K562 (cell line): ENCODE results near the gene IMPDH2. TPM values are rescaled to one million over a fixed set of nuclear protein-coding genes. Genes with fewer than 3 reads are reported as not detected.

ENCODE experiments used
- ATF1 ChIP-seq, 2 experiments: fragments of 450-650 bp in 1 of 2; IDR thresholded peaks; 2 replicates each; pipeline ENCODE4 v1.6.1; 2016; ENCODE audit warnings: missing compliant biosample characterization in 1 of 2, missing genetic modification characterization in 1 of 2
- CCNT2 ChIP-seq: IDR thresholded peaks from 2 replicates; pipeline ENCODE4 v1.6.1; 2011; ENCODE audit warnings: borderline replicate concordance, low read depth, mild to moderate bottlenecking, moderate library complexity, mixed read lengths, low read length; ENCODE audit not compliant: insufficient read length; ENCODE audit errors: extremely low read depth
- CHD2 ChIP-seq: IDR thresholded peaks from 2 replicates; pipeline ENCODE4 v1.6.1; 2011; ENCODE audit warnings: low read depth, low read length
- CREM ChIP-seq: IDR thresholded peaks from 2 replicates; pipeline ENCODE4 v1.6.1; 2014; ENCODE audit warnings: antibody characterized with exemption, low read depth
- FOSL1 ChIP-seq: fragments of 200-800 bp; sonication (Bioruptor generic); conservative IDR thresholded peaks from 2 replicates; pipeline ENCODE4 v1.6.1; 2016; ENCODE audit warnings: missing genetic modification characterization, missing compliant biosample characterization
- GATAD2A ChIP-seq: fragments of 450-650 bp; IDR thresholded peaks from 2 replicates; pipeline ENCODE4 v1.6.1; 2017
- HDAC6 ChIP-seq: IDR thresholded peaks from 2 replicates; pipeline ENCODE4 v1.6.1; 2012; ENCODE audit warnings: low read depth, mild to moderate bottlenecking, control low read depth, inconsistent platforms, low read length, moderate library complexity
- JUN ChIP-seq, 2 experiments: sonication (generic) in 1 of 2; formaldehyde crosslinking in 1 of 2; IDR thresholded peaks; 2 replicates each; pipeline versions ENCODE4 v1.6.1 to v1.8.0; 2012 to 2022; ENCODE audit warnings: borderline replicate concordance in 2 of 2, mild to moderate bottlenecking in 2 of 2, improper control_type of control experiment in 1 of 2, low read depth in 1 of 2, low read length in 1 of 2, missing genetic modification reagents in 1 of 2
- KAT7 ChIP-seq: sonication (generic); formaldehyde crosslinking; IDR thresholded peaks from 2 replicates; pipeline ENCODE4 v1.8.0; 2022; ENCODE audit warnings: missing genetic modification reagents, mild to moderate bottlenecking, borderline replicate concordance
- MAZ ChIP-seq, 2 experiments: fragments of 450-650 bp in 1 of 2; sonication (generic) in 1 of 2; formaldehyde crosslinking; IDR thresholded peaks in 1 of 2; conservative IDR thresholded peaks in 1 of 2; 2 replicates each; pipeline versions ENCODE4 v1.4.0 to v1.5.0; 2020; ENCODE audit warnings: mild to moderate bottlenecking in 1 of 2, missing genetic modification reagents in 1 of 2
- MEIS2 ChIP-seq: fragments of 450-650 bp; IDR thresholded peaks from 2 replicates; pipeline ENCODE4 v1.6.1; 2014; ENCODE audit warnings: mild to moderate bottlenecking; ENCODE audit not compliant: partially characterized antibody
- NEUROD1 ChIP-seq: fragments of 150-350 bp; IDR thresholded peaks from 2 replicates; pipeline ENCODE4 v1.6.1; 2014; ENCODE audit warnings: borderline replicate concordance, low read length, low read depth; ENCODE audit not compliant: partially characterized antibody
- NUFIP1 ChIP-seq: fragments of 450-650 bp; IDR thresholded peaks from 2 replicates; pipeline ENCODE4 v1.6.1; 2018; ENCODE audit not compliant: partially characterized antibody
- SMARCE1 ChIP-seq: fragments of 450-650 bp; IDR thresholded peaks from 2 replicates; pipeline ENCODE4 v1.7.1; 2016; ENCODE audit warnings: mild to moderate bottlenecking
- XRCC5 ChIP-seq: fragments of 200-400 bp; formaldehyde crosslinking; IDR thresholded peaks from 2 replicates; pipeline ENCODE4 v1.6.1; 2017; ENCODE audit warnings: low read depth, mild to moderate bottlenecking, low read length
- ZNF165 ChIP-seq: fragments of 250-450 bp; sonication (Bioruptor Pico); IDR thresholded peaks from 2 replicates; pipeline ENCODE4 v1.4.0; 2020; ENCODE audit warnings: borderline replicate concordance
- ZNF551 ChIP-seq: fragments of 250-450 bp; sonication (Bioruptor Pico); IDR thresholded peaks from 2 replicates; pipeline ENCODE4 v1.5.0; 2021; ENCODE audit warnings: mild to moderate bottlenecking, moderate library complexity
- ZSCAN29 ChIP-seq: fragments of 450-650 bp; IDR thresholded peaks from 2 replicates; pipeline ENCODE4 v1.6.1; 2017
- polyA plus RNA-seq, 8 experiments: library from polyadenylated mRNA; depleted of rRNA in 4 of 8; stranded (reverse) in 5 of 8; unstranded in 3 of 8; fragments of >200 nt; fragmentation: Nextera tagmentation in 2 of 8; fragmentation: Illumina TruSeq in 1 of 8; extraction: Ambion mirVana in 2 of 8; extraction: Trizol in 1 of 8; gene quantifications; 2 replicates each; pipeline versions ENCODE4 v1.2.1 to v1.2.3, GENCODE V29; 2011 to 2014; ENCODE audit warnings: inconsistent platforms in 1 of 8, missing spikeins in 1 of 8
- total RNA-seq, 7 experiments: library from RNA; depleted of rRNA in 6 of 7; stranded (reverse); fragments of >200 nt in 6 of 7; fragmentation: Illumina TruSeq in 2 of 7; extraction: Trizol in 2 of 7; gene quantifications; 2 replicates each; pipeline versions ENCODE4 v1.2.1 to v1.2.3, GENCODE V29; 2011 to 2021; ENCODE audit warnings: low replicate concordance in 1 of 7
- TF ChIP-seq, protein P1 (sequence below), 2 experiments: fragments of 450-650 bp; conservative IDR thresholded peaks; 2 replicates each; pipeline ENCODE4 v1.6.1; 2017; ENCODE audit warnings: mild to moderate bottlenecking in 2 of 2, moderate library complexity in 2 of 2
- TF ChIP-seq, protein P2 (sequence below): fragments of 150-350 bp; conservative IDR thresholded peaks from 2 replicates; pipeline ENCODE4 v1.6.1; 2014; ENCODE audit warnings: low read length
- TF ChIP-seq, protein P3 (sequence below): sonication (generic); formaldehyde crosslinking; IDR thresholded peaks from 2 replicates; pipeline ENCODE4 v1.8.1; 2023; ENCODE audit warnings: mild to moderate bottlenecking, missing genetic modification reagents

IMPDH2 gene
- total and polyA plus RNA-seq, 9 of the 15 experiments (the other 6 are each of a cell fraction or from before 2014, with no cell fraction given): 318 to 507 (median 366) TPM

DNA sequence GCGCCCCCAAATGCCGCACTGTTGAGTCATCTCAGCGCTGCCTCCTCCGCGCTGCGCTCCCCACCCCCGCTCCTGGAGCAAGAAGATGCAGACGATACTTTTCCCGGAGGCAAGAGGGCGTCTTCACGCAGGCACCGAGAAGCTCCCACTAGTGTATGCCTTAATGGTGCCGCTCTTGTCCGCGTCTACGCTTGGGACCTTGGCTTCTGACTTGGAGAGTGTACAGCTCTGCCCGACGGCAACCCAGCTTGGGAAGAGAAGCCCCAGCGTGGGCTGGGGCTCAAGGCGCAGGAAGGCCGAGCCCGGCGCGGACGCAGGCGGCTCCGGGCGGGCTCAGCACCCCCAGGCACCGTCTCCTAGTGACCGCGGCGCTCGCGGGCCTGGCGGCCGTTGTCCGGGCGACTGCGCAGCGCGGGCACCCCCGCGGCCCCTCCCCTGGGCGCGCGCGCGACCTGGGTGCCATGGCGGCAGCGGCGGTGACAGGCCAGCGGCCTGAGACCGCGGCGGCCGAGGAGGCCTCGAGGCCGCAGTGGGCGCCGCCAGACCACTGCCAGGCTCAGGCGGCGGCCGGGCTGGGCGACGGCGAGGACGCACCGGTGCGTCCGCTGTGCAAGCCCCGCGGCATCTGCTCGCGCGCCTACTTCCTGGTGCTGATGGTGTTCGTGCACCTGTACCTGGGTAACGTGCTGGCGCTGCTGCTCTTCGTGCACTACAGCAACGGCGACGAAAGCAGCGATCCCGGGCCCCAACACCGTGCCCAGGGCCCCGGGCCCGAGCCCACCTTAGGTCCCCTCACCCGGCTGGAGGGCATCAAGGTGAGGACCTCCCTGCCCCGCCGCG lies 39.2 kb downstream of the IMPDH2 start, which contains the start of gene P4HTM (continued):
- TF ChIP-seq FOSL1 (tag): peak; percentile 86
- TF ChIP-seq CCNT2: peak; percentile 34
- TF ChIP-seq KAT7 (CRISPR knock-in tag): no peak
- peak; percentile 62 to 90 for TF ChIP-seq MAZ (CRISPR knock-in tag; conservative IDR thresholded peaks at IDR 0.05 in 1 of 2, IDR thresholded peaks at IDR 0.05 in 1 of 2)
- TF ChIP-seq, protein P1, sequence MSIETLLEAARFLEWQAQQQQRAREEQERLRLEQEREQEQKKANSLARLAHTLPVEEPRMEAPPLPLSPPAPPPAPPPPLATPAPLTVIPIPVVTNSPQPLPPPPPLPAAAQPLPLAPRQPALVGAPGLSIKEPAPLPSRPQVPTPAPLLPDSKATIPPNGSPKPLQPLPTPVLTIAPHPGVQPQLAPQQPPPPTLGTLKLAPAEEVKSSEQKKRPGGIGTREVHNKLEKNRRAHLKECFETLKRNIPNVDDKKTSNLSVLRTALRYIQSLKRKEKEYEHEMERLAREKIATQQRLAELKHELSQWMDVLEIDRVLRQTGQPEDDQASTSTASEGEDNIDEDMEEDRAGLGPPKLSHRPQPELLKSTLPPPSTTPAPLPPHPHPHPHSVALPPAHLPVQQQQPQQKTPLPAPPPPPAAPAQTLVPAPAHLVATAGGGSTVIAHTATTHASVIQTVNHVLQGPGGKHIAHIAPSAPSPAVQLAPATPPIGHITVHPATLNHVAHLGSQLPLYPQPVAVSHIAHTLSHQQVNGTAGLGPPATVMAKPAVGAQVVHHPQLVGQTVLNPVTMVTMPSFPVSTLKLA (conservative IDR thresholded peaks at IDR 0.05): peak in 1 of 2 experiments; percentile 47; a peak in 1 of 4 replicates
- peak; percentile 90 for TF ChIP-seq JUN (IDR thresholded peaks at IDR 0.05; ENCODE audit: borderline replicate concordance, low read depth, low read length)
- TF ChIP-seq JUN (CRISPR knock-in tag; IDR thresholded peaks at IDR 0.05; ENCODE audit: borderline replicate concordance): no peak
- no peak for TF ChIP-seq HDAC6
- TF ChIP-seq MEIS2: no peak
- TF ChIP-seq ATF1 (CRISPR knock-in tag; IDR thresholded peaks at IDR 0.05): no peak
- TF ChIP-seq ATF1 (tag; IDR thresholded peaks at IDR 0.05): peak; percentile 82
- TF ChIP-seq NUFIP1: no peak
- TF ChIP-seq ZNF165: no peak
- TF ChIP-seq SMARCE1: peak; percentile 90; the same call in 1 of the 2 replicates
- TF ChIP-seq GATAD2A: 0 out of 2 replicates have a peak, but pooled peaks have one; percentile 57
- TF ChIP-seq ZSCAN29: no peak
- peak; percentile 44; the same call in 1 of the 2 replicates for TF ChIP-seq XRCC5
- peak; percentile 92 for TF ChIP-seq CREM
- TF ChIP-seq, protein P2, sequence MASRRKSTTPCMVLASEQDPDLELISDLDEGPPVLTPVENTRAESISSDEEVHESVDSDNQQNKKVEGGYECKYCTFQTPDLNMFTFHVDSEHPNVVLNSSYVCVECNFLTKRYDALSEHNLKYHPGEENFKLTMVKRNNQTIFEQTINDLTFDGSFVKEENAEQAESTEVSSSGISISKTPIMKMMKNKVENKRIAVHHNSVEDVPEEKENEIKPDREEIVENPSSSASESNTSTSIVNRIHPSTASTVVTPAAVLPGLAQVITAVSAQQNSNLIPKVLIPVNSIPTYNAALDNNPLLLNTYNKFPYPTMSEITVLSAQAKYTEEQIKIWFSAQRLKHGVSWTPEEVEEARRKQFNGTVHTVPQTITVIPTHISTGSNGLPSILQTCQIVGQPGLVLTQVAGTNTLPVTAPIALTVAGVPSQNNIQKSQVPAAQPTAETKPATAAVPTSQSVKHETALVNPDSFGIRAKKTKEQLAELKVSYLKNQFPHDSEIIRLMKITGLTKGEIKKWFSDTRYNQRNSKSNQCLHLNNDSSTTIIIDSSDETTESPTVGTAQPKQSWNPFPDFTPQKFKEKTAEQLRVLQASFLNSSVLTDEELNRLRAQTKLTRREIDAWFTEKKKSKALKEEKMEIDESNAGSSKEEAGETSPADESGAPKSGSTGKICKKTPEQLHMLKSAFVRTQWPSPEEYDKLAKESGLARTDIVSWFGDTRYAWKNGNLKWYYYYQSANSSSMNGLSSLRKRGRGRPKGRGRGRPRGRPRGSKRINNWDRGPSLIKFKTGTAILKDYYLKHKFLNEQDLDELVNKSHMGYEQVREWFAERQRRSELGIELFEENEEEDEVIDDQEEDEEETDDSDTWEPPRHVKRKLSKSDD: peak; percentile 73; the same call in 1 of the 2 replicates
- TF ChIP-seq, protein P3, sequence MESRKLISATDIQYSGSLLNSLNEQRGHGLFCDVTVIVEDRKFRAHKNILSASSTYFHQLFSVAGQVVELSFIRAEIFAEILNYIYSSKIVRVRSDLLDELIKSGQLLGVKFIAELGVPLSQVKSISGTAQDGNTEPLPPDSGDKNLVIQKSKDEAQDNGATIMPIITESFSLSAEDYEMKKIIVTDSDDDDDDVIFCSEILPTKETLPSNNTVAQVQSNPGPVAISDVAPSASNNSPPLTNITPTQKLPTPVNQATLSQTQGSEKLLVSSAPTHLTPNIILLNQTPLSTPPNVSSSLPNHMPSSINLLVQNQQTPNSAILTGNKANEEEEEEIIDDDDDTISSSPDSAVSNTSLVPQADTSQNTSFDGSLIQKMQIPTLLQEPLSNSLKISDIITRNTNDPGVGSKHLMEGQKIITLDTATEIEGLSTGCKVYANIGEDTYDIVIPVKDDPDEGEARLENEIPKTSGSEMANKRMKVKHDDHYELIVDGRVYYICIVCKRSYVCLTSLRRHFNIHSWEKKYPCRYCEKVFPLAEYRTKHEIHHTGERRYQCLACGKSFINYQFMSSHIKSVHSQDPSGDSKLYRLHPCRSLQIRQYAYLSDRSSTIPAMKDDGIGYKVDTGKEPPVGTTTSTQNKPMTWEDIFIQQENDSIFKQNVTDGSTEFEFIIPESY (CRISPR knock-in tag): peak; percentile 94
- TF ChIP-seq ZNF551 (CRISPR knock-in tag): no peak
- TF ChIP-seq NEUROD1: peak; percentile 44
- peak; percentile 45; the same call in 1 of the 2 replicates for TF ChIP-seq CHD2
